ENCODE measurements around the gene CD22.

Gene CD22

DNA sequence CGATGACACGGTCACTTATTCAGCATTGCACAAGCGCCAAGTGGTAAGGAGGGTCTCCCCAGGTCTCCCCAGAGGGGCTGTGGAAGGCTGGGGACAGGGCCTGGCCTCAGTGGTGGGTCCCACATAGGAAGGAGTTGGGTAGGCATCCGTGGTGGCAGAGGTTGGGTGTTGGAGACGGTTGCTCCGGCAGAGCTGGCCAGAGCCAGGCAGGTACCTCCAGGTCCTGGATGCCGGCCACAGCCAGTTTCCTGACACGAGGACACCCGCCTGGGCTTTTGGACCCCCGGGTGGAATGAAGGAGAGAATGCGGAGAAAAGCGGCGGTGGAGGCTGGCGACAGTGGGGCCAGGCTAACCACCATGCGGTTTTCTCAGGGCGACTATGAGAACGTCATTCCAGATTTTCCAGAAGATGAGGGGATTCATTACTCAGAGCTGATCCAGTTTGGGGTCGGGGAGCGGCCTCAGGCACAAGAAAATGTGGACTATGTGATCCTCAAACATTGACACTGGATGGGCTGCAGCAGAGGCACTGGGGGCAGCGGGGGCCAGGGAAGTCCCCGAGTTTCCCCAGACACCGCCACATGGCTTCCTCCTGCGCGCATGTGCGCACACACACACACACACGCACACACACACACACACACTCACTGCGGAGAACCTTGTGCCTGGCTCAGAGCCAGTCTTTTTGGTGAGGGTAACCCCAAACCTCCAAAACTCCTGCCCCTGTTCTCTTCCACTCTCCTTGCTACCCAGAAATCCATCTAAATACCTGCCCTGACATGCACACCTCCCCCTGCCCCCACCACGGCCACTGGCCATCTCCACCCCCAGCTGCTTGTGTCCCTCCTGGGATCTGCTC lies 17.4 kb downstream of the CD22 start:
- Histone ChIP-seq H3K27me3 (peaks cover 0 to 24% of the 10 kb centered on the region in 2 donors), H3K27ac (no peak overlapping the region), H3K4me3 (no peak overlapping the region), H3K4me1 (no peaks in the 10 kb centered on the region), H3K9me3 (no peaks in the 10 kb centered on the region), H3K36me3 (no peaks in the 10 kb centered on the region)
- intact Hi-C loops (cut with DNase I; ENCODE audit: low total_unique reads), result no loop called here
- TF ChIP-seq, protein P1, sequence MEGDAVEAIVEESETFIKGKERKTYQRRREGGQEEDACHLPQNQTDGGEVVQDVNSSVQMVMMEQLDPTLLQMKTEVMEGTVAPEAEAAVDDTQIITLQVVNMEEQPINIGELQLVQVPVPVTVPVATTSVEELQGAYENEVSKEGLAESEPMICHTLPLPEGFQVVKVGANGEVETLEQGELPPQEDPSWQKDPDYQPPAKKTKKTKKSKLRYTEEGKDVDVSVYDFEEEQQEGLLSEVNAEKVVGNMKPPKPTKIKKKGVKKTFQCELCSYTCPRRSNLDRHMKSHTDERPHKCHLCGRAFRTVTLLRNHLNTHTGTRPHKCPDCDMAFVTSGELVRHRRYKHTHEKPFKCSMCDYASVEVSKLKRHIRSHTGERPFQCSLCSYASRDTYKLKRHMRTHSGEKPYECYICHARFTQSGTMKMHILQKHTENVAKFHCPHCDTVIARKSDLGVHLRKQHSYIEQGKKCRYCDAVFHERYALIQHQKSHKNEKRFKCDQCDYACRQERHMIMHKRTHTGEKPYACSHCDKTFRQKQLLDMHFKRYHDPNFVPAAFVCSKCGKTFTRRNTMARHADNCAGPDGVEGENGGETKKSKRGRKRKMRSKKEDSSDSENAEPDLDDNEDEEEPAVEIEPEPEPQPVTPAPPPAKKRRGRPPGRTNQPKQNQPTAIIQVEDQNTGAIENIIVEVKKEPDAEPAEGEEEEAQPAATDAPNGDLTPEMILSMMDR (IDR thresholded peaks at IDR 0.05), result no peak
- peak in 1 of 2 donors; percentile 54 for DNase-seq

DNA sequence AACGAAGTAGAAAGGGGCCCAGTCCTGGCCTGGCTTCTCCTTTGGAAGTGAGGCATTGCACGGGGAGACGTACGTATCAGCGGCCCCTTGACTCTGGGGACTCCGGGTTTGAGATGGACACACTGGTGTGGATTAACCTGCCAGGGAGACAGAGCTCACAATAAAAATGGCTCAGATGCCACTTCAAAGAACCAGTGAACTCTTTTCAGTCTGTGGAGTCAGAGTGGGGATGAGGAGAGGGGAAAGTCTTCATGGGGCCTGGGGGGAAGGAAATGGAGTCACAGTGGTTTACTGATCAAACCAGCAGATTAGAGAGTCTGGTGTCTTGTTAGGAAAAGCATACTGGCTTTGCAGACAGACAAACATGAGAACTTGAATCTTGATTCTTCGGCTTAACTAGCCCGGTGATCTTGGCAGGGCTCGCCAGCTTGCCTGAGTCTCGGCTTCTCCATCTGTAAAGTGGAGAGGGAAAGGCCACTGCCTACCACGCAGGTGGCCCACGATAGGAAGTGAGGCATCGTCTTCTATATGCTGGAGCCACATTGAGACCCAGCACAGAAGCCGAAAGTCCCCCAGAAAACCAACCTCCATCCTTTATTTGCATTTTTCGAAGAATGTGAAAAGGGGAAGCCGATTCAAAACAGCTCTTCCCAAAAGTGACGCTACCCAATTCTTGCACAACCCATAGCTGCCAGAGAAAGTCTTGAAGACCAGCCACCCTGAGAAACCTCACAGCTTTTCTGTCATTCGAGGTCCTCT lies 18.4 kb downstream of the CD22 start, which contains the start of gene FFAR1:
Gene FFAR1, plus strand, starts transcription at position 732 of the 759 bp plus-strand sequence. CDS start 3,650 bp downstream, outside the sequence.
- DNase-seq, result peak; percentile 29 to 48
- Histone ChIP-seq H3K27ac (no peak within 1 kb of the TSS), H3K4me3 (no peak within 1 kb of the TSS), H3K27me3 (peaks cover 0 to 34% of the 10 kb centered on the region in 2 donors), H3K9me3 (no peaks in the 10 kb centered on the region), H3K4me1 (no peaks in the 10 kb centered on the region), H3K36me3 (no peaks in the 10 kb centered on the region)
- TF ChIP-seq, protein P1 (IDR thresholded peaks at IDR 0.05), result no peak
- intact Hi-C loops (cut with DNase I; ENCODE audit: low total_unique reads), result no loop called here

DNA sequence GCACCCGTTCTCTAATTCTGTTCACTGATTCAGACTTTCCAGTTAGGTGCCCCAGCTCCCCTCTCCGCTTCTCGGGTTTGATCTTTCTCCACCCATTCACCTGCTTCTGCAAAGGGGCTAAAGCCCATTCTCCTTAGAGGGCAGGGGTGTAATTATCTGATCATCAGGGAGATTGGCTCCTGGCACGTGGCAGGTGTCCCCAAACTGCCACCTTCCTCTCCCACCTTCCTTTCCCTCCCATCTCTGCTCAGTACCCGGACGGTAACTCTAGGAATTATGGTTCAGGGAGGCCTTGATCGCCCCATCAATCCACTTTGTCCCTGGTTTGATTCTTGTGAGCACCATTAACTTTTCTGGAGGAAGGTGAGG lies 18.9 kb downstream of the CD22 start:
- H3K36me3 ChIP-seq, result no peaks in the 10 kb centered on the region
- H3K9me3 ChIP-seq, result no peaks in the 10 kb centered on the region
- TF ChIP-seq, protein P1 (IDR thresholded peaks at IDR 0.05), result no peak
- intact Hi-C loops (cut with DNase I; ENCODE audit: low total_unique reads), result no loop called here
- no peak overlapping the region for H3K27ac ChIP-seq
- DNase-seq, result no peak
- no peaks in the 10 kb centered on the region for H3K4me1 ChIP-seq
- no peak overlapping the region for H3K4me3 ChIP-seq
- peaks cover 0 to 37% of the 10 kb centered on the region in 2 donors for H3K27me3 ChIP-seq

DNA sequence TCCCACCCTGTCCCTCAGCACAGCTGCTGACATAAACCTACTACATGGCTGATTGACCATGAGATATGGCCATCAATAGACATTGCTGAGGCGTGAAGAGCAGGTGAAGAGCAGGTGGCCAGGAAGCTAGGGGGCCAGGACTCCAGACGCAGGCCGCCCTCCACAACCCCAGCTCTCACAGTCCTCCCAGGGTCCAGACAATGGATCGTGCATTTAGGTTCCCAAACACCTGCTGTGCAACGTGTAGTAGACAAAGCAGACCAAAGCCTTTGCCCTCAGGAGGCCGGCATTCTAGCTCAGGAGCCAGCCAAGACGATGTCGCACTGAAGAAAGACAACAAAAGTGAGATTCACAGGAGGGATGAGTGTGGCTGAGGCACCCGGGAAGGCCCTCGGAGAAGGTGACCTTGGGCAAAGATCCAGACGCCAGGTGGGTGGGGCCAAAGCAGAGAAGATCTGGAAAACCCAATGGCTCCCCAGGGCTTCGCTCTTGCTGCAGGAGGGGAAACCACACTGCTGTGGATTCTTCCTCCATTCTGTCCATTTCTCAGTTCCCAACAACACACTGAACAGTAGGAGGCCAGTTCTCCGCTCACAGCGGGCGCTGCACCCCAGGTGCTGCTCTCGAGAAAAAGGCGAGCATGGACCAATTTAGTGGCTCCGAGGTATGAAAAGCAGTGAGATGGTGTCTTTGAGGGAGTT lies 20.1 kb downstream of the CD22 start:
- peak in 1 of 2 donors; percentile 40 for DNase-seq
- no peak overlapping the region for H3K27ac ChIP-seq
- H3K4me1 ChIP-seq, result no peaks in the 10 kb centered on the region
- intact Hi-C loops (cut with DNase I; ENCODE audit: low total_unique reads), result no loop called here
- no peak overlapping the region for H3K4me3 ChIP-seq
- H3K9me3 ChIP-seq, result no peaks in the 10 kb centered on the region
- no peaks in the 10 kb centered on the region for H3K36me3 ChIP-seq
- H3K27me3 ChIP-seq, result peaks cover 0 to 42% of the 10 kb centered on the region in 2 donors
- TF ChIP-seq, protein P1 (IDR thresholded peaks at IDR 0.05), result no peak

All from tibial artery (tissue), 4 donors.